T-helper 1 cell (primary cell): Measurements from ENCODE around the gene CFAP97D2.
"Not testable (repeated sequence)": the region's sequence is repeated elsewhere in the genome, so short reads cannot be mapped to it uniquely, and the experiment has no call there.

ENCODE experiments used
- DNase-seq, 5 donors: peaks; one replicate each; pipeline ENCODE4 v3.0.0-alpha.2; 2012 to 2020

Gene CFAP97D2

DNA sequence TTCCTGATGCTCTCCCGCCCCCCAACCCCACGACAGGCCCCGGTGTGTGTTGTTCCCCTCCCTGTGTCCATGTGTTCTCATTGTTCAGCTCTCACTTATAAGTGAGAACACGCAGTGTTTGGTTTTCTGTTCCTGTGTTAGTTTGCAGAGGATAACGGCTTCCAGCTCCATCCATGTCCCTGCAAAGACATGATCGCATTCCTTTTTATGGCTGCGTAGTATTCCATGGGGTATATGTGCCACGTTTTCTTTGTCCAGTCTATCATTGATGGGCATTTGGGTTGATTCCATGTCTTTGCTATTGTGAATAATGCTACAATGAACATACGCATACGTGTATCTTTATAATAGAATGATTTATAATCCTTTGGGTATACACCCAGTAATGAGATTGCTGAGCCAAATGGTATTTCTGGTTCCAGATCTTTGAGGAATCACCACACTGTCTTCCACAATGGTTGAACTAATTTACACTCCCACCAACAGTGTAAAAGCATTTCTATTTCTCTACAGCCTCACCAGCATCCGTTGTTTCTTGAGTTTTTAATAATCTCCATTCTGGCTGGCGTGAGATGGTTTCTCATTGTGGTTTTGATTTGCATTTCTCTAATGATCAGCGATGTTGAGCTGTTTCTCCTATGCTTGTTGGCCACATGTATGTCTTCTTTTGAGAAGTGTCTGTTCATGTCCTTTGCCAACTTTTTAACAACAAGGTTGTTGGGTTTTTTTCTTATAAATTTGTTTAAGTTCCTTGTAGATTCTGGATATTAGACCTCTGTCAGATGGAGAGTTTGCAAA lies 20.0 kb upstream of the CFAP97D2 start:
- not testable (repeated sequence) for DNase-seq

DNA sequence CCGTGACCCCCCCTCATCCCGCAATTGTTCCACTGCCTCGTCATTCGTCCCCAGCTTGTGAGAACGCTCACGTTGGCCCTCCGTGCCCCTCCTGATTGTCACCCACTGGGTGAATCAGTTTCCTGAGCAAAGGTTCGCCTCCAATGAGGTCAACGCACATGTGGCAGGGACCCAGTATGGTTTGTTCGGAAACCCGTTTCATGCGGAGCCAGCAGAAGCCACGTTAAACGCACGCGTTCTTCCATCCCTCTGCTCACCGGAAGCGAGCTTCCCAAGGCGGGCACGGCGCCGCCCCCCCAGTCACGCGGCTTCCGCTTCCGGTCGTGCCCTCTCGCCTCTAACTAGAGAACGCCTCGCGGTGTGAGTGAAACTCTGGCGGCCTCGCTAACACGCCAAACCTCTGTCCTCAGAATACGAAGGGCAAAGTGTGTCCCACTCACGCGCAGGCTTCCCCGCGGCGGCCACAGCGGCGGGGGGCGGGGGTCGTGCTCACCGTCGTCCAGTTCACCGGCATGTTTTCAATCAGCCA lies 18.0 kb upstream of the CFAP97D2 start:
- DNase-seq: no peak

DNA sequence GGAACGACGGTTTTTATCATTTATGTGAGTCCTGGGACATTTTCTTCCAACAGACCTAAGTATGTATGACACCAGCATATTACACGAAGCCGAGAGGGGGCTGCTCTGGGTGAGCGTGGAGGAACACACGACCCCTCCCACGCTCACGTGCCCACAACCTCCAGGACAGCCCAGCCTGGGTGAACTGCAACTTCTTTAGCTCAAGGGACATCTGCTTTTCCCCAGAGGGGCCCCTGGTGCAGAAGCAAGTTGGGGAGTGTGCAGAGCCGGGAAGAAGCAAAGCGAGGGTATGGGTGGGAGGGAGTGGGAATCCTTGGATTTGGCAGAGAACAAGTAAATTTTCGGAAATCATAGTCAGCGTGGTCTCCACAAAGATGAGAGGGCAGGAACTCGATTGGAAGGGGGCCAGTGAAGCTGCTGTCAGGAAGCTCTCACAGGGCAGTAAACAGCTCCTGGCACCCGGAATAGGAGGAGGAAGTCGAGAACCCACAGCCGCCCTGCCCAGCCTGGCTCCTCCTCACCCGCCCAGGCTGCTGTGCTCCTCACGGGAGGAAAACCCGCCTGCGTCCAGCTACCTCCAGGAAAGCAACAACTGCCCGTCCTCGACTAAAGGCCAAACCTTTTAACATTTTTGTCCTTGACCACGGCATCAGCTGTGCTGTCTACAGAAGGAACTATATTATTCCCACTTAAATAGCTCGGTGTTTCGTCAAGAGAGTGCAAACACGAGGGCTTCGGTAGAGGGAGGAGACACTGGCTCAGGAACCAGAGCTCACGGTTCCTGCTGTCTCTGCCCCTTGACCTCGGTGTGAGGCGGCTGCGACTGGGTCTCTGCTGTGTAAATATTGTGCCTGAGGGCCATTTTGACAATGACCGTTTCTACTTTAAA lies 17.2 kb upstream of the CFAP97D2 start:
- peak in 2 of 5 donors; percentile 29 to 52 for DNase-seq

DNA sequence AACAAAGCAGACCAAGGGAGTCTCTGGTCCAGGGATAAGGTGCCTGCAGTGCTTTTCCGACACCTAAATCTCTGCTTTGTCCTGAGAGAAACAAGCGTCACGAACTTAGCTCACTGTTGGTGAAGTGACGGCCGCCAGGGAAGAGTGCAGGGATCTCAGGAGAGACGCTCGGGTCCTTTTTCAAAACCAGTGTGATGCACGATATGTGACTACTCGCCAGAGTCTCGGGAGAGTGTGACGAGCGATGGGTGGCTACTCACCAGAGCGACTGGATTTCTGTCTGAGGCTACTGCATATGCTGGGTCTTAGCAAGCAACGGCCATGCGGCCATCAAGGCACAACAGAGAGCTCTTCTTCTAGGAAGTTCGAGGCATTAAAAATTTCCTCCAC lies 16.5 kb upstream of the CFAP97D2 start:
- DNase-seq: no peak

DNA sequence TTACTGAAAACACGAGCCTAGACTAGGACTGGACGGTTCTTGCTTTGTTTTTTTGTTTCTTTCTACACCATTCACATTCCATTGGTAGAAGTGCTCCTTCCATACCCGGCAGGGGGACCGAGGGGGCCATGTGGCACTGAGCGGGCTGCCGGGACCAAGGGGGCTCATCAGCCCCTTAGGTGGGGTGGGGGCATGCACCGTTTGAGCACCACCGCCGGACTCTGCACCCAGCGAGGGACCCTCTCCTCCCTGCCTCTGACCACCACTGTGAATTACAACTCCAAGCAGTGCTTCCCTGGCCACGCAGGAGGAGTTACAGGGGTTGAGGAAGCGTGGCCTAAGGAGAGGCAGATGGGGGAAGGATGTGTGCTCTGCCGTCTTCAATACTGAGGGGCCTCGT lies 15.0 kb upstream of the CFAP97D2 start:
- DNase-seq: no peak

DNA sequence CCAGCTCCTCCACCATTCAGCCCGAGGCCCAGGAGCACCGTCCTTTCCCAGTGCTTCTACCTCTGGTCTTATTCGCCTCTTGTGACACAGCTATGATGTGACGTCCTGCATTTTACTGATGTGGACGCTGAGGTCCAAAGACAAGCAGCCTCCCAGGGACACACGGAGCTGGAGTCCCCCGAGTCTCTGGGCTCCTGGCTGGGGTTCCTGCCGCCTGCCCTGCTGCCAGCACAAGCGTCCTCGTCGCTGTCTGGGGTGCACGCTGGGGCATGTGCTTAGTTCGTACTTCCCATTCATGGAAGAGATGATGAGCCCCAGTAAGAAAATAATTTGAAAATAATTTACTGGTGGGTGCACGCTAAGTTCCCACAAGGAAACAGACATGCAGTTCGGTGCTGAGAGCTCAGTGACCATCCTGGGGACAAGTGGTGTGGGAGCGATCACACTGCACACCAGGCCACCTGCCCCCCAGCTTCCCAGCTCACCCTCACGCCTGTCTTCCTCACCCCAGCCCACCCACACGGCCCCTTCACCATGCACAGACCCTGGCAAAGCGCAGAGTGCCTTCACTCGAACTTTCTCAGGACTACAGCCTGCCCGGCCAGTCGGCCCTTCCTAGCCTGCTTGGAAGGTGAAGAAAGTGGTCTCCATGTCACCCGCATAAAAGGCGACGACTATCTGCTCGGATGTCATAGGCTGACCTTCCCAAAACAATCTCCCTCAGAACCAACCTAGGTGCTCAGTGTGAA lies 14.2 kb upstream of the CFAP97D2 start:
- no peak for DNase-seq

DNA sequence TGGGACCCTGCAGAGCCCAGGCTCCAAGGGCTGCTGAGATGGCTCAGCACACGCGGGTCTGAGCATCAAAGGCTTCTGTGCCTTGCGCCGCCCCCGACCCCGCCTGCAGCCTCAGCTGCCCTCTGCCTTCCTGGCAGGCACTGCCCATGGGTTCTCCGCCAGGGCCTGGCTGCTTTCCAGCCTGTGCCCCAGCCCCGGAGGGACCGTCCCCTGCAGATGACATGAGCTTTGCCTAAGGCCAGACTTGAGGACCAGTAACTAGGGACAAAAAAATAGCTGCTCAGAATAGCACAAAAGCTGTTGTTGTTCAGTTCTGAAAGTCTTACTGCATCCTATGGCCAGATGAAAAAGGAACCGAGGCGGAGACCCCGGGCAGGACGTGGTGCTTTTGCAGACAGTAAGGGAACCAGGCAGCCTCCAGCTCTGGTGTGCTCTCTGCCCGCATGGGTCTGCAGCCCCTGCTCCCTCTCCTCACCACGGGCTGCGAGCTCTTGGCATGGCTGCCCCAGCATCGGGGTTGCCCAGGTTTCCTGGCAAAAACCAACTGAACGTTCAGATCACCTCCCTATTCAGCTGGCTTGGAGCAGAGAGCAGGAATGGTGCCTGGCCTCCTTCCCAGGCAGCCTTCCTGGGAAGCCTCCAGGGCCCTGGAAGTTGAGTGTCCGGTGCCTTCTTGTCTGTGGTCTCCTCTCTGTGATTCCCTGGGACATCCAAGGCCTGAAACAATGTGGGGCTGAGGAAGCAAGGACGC lies 12.5 kb upstream of the CFAP97D2 start:
- DNase-seq: no peak

DNA sequence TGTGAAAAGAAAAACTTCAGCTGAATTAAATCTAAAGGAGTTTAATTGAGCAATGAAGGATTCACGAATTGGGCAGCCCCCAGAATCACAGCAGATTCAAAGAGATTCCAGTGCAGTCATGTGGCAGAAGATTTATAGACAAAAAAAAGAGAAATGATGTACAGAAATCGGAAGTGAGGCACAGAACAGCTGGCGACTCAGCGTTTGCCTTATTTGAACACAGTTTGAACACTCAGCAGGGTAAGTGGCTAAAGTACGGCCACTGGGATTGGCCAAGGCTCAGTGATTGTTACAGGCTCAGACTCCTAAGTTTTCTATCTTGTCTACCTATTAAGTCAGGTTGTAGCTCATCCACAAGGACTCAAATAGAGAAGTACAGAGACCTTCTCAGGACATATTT lies 11.6 kb upstream of the CFAP97D2 start:
- DNase-seq: no peak

DNA sequence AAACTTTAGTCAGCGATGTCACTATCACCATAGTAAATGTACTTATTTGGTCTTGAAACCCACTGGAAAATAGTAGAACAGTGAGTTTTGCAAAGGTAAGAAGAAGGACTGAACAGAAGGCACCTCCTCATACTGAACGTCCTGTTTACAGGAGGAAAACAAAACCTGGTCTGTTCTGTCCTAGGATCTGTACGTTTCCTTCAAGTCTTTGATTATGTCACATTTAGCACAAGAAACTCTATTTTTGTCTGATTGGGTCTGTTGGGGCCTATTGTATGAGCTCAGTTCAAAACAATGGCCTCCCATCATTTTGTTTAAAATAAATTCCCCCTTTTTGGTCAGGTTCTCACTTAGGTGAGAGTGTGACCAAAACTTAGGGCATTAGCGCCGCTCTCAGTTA lies 11.2 kb upstream of the CFAP97D2 start:
- no peak for DNase-seq

DNA sequence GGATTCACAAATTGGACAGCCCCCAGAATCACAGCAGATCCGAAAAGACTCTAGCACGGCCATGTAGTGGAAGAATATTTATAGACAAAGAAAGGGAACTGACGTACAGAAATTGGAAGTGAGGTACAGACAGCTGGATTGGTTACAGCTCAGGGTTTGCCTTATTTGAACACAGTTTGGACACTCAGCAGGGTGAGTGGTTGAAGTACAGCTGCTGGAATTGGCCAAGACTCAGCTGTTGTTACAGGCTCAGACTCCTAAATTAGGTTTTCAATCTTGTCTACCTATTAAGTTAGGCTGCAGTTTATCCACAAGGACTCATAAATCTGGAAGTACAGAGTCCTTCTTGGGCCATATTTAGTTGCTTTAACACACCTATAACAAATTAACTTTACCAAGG lies 5.8 kb upstream of the CFAP97D2 start:
- DNase-seq: no peak

DNA sequence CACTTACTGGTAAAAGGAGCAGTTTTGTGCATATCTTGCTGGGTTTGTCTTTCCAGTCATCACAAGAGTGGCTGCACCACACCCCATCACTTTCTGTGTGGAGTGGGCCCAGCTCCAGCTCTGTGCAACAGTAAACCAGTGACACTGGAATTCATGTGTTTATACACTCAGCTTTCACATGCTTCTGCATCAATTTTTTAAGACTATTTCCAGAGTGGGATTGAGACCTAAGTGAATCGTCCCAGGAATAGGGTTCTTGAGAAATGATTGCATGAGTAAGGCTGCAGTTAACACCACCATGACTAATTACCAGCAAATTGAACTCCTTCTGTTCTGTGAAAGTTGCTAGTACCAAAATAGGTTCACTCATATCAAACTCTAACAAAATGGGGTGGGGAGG lies 5.3 kb upstream of the CFAP97D2 start:
- DNase-seq: no peak

DNA sequence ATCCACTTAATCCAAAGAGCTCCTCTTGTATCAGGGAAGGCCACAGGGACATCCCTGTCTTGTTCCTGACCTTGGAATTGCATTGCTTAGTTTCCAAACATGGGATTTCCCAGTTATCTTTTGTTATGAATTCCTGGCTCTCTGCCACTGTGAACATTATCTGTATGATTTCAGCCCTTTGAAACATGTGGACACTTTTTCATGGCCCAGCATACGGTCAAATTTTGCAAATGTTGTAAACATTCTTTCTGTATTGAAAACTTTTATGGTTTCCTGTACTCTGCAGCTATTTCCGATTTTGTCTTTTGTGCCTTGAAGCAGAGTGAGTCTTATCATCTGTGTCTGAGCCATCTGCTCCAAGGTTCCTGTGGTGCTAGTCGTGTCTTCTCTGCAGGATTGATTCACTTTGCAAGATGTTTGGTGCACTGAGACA lies 4.5 kb upstream of the CFAP97D2 start:
- no peak for DNase-seq

DNA sequence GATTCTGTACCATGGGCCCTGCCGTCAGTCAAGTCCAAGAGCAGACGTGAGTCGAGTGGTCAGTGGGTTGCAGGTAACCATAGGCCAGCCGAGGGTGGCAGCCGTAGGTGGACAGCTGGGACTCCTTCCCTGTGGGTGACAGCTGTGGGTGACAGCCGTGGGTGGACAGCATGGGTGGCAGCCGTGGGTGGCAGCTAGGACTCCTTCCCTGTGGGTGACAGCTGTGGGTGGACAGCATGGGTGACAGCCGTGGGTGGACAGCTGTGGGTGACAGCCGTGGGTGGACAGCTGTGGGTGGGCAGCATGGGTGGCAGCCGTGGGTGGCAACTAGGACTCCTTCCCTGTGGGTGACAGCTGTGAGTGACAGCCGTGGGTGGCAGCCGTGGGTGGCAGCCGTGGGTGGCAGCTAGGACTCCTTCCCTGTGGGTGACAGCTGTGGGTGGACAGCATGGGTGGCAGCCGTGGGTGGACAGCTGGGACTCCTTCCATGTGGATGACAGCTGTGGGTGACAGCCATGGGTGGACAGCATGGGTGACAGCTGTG lies 2.6 kb upstream of the CFAP97D2 start:
- DNase-seq: not testable (repeated sequence)

DNA sequence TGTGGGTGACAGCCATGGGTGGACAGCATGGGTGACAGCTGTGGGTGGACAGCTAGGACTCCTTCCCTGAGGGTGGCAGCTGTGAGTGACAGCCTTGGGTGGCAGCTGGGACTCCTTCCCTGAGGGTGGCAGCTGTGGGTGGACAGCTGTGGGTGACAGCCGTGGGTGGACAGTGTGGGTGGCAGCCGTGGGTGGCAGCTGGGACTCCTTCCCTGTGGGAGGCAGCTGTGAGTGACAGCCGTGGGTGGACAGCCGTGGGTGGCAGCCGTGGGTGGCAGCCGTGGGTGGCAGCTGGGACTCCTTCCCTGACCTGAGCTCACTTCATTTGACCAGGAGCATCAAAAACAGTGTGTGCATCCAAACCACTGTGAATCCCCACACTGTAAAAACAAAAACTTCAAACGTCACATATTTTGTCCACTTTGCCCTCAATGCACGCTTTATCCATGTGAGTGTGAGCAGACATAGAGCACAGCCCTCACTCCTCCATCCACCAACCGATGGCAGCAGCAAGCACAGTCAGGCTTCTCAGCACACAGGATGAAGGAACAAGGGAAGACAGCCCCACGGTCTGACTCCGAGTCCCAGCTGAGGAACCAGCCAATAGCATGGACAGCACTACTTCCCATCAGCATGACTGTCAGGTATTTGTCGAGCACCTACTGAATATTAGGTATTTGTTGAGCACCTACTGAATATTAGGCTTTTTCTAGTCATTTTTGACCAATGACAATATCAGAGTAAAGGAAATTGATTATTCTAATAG lies 1.6 kb upstream of the CFAP97D2 start:
- DNase-seq: no peak

DNA sequence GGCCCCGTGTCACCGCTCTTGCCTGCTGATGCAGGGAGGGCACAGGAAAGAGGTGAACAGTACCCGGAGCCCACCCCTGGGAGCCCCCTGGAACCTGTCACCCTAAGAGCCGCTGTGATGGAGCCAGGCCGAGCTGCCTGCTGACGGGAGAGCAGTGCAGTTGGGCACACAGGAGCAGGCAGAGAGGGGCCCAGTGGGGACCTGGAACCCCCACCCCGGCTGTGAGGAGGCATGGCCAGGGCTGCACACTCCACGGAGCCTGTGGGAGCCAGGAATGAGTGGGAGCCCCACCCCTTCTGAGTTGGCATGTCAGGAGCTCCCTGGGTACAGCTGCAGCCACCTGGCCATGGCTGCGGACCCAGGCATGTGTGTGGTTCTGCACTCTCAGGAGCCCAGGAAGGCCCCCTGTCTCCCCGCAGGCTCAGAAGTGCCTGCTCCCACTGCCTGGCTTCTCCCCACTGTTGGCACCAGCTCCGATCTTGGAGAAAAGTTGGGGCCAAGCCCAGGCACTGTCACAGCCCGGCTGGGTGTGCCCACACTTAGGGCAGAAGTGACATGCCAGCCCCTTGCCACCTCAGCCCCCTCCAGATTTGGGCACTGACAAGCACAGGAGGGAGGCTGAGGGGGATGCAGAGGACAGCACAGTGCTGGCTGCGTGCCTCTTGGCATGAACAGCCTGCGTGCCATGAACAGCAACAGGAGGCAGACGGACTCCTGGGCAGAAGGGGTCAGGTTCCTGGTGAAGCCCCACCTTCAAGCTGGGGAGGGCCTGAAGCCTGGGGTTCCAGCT lies 6.3 kb downstream of the CFAP97D2 start:
- no peak for DNase-seq

DNA sequence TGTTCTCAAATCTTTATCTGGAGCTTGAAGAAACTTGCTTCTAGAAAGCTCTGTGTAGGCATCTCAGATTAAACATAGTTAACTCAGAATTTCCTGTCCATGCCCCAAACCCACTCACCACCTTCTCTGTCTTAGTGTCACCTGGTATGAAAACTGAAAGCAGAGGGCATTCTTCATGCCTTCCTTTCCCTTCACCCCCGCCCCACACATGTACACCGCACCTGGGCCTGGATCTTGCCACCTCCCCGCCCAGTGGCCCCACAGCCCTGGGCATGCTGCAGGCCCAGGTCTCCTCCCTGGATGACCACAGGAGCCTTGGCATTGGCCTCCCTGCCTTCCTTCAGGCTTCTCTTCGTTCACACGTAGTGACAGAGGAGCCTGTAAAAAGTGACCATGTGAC lies 15.8 kb downstream of the CFAP97D2 start:
- peak in 1 of 5 donors; percentile 11 for DNase-seq

DNA sequence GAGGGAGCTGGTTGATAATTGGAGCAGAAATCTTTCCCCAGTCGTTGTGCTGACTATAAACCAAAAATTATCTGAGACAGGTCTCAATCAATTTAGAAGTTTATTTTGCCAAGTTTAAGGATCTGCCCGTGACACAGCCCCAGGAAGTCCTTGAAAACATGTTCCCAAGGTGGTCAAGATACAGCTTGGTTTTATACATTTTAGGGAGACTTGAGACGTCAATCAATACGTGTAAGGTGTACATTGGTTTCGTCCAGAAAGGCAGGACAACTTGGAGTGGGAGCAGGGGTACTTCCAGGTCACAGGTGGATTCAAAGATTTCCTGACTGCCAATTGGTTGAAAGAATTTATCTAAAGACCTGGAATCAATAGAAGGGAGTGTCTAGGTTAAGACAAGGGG lies 17.6 kb downstream of the CFAP97D2 start:
- DNase-seq: no peak

DNA sequence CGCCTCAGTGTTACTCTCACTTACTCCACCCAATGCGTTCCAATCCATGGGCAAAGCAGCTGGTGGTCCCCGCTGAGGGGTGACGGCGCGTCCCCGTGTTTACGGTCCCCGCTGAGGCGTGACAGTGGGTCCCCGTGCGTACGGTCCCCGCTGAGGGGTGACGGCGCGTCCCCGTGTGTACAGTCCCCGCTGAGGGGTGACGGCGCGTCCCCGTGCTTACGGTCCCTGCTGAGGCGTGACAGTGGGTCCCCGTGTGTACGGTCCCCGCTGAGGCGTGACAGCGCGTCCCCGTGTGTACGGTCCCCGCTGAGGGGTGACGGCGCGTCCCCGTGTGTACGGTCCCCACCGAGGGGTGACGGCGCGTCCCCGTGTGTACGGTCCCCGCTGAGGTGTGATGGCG lies 19.5 kb downstream of the CFAP97D2 start:
- DNase-seq: no peak

DNA sequence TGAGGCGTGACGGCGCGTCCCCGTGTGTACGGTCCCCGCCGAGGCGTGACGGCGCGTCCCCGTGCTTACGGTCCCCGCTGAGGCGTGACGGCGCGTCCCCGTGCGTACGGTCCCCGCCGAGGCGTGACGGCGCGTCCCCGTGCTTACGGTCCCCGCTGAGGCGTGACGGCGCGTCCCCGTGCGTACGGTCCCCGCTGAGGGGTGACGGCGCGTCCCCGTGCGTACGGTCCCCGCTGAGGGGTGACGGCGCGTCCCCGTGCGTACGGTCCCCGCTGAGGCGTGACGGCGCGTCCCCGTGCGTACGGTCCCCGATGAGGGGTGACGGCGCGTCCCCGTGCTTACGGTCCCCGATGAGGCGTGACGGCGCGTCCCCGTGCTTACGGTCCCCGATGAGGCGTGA lies 20.5 kb downstream of the CFAP97D2 start:
- not testable (repeated sequence) for DNase-seq

DNA sequence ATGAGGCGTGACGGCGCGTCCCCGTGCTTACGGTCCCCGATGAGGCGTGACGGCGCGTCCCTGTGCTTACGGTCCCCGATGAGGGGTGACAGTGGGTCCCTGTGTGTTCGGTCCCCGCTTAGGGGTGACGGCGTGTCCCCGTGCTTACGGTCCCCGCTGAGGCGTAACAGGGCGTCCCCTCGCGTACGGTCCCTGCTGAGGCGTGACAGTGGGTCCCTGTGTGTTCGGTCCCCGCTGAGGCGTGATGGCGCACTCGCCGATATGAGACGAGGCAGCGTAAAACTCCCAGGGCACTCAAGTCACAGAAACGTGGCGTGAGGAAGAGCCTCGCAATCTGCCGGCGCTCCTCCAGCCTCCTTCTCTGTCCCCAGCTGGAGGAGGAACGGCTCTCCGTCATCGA lies 20.9 kb downstream of the CFAP97D2 start:
- DNase-seq: no peak
